Retina (tissue), 1 donor: ENCODE measurements around the gene CPLANE1.
"Not testable (repeated sequence)": the region's sequence is repeated elsewhere in the genome, so short reads cannot be mapped to it uniquely, and the experiment has no call there.

Experiments
- DNase-seq: peaks from one replicate; pipeline ENCODE4 v3.0.0-alpha.2; 2016

The CPLANE1 gene

GRCh38 chr5:37248970-37249814 lies at the start of gene CPLANE1:
Gene CPLANE1, minus strand, starts transcription at chr5:37249376. Its CDS starts 1,678 bp downstream, at chr5:37247698.
- peak; percentile 95 for DNase-seq

GRCh38 chr5:37296313-37296712 lies 47.1 kb upstream of the CPLANE1 start:
- not testable (repeated sequence) for DNase-seq

DNA sequence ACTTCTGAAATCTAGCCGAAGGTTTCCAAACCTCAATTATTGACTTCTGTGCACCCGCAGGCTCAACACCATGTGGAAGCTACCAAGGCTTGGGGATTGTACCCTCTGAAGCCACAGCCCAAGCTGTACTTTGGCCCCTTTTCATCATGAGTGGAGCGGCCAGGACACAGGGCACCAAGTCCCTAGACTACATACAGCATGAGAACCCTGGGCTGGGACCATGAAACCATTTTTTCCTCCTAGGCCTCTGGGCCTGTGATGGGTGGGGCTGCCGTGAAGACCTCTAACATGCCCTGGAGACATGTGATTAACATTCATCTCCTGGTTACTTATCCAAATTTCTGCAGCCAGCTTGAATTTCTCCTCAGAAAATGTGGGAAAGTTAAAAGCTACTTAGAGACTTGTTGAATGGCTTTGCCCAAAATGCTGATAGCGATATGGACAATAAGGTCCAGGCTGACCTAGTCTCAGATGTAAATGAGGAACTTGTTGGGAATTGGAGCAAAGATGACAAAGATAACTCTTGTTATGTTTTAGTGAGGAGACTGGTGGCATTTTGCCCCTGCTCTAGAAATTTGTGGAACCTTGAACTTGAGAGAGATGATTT lies 34.1 kb upstream of the CPLANE1 start:
- no peak for DNase-seq

DNA sequence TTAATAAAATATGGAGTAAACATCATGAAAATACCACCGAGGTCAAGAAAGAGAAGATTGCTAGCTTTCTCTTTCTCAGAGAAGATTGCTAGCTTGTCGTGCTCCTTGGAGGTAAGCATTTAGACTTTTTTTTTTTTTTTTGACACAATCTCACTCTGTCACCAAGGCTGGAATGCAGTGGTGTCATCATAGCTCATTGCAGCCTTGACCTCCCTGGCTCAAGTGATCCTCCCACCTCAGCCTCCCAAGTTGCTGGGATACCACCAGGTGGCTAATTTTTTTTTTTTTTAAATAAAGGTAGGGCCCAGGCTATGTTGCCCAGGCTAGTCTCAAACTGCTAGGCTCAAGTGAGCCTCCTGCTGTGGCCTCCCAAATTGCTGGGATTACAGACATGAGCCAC lies 26.3 kb upstream of the CPLANE1 start:
- no peak for DNase-seq

GRCh38 chr5:37272511-37272910 lies 23.3 kb upstream of the CPLANE1 start:
- no peak for DNase-seq

DNA sequence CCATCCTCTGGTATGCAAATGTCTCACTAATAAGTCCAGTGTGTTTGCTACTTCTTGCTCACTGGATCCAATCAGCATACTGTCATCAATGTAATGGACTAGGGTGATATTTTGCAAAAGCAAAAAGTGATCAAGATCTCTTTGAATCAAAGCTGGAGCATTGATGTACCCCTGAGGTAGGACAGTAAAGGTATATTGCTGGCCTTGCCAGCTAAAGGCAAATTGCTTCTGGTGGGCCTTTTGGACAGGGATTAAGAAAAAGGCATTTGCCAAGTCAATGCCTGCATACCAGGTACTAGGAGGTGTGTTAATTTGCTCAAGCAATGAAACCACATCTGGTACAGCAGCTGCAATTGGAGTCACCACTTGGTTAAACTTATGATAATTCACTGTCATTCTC lies 18.9 kb upstream of the CPLANE1 start:
- not testable (repeated sequence) for DNase-seq

DNA sequence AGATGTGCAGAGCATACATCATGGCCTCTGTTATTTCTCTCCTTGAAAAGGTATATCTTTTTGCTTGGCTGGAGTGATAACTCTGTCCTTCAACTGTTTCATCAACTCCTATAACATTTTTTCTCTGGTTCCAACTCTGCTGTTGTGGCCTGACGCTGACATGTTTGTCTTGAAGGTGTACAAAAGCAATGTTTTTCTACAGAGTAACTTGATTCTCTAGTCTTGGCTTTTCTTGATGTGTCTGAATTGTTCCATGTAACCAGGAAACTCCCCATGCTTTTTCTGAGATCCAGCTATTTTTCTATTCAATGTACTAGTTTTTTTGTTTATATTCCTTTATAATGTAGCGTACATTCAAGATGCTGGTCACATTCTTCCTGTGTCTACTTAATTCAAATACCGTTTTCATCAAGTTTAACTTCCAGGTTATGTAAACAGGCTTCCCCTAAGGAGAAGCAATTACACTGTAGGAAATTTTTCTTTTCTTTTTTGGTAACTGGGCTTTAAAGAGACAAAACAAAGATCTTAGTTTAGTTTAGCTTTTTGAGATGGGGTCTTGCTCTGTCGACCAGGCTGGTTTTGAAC lies 6.7 kb upstream of the CPLANE1 start:
- DNase-seq, result no peak

DNA sequence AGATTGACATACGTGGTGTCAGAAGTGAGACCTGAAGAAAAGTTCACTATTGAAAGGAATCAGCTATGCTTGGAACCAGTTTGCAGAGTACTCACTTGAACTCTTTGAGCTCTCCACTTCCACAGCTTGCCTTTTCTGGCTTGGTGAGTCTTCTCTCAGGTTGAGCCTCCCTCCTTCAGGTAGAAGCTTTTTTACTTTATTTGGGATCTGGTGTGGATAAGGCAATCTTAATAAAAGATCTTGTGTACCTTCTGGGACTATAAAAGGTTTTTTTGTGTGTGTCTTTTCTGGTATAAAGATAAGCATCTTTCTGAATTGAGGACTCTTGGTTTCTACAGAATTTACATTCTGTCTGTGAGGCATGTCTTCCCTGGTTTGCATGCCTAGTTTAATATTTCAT lies 5.4 kb upstream of the CPLANE1 start:
- DNase-seq, result no peak

GRCh38 chr5:37251665-37252064 lies 2.5 kb upstream of the CPLANE1 start:
- no peak for DNase-seq

GRCh38 chr5:37249815-37250164 lies 614 bp upstream of the CPLANE1 start:
- no peak for DNase-seq

DNA sequence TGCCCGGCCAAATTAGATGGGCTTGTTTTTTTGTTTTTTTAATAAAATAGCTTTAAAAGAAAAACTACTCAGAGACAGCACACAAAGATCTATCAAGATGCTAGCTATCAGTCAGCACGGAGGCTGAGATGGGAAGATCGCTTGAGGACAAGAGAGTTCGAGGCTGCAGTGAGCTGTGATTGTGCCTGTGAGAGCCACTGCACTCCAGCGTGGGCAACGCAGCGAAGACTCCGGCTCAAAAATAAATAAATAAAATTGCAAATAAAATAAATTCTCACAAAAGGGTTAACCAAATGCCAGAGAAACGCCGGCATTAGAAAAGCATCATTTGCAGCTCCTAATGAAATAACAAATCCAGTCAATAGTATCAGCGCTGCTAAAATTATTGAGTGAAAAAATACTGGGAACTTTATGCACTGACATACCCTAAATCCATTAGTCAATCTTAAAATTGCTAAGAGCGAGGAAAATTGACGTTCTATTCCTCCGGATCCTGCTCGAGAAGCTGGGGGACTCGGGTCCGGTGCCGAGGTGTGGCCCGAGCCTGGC lies 681 bp downstream of the CPLANE1 start:
- DNase-seq, result no peak

DNA sequence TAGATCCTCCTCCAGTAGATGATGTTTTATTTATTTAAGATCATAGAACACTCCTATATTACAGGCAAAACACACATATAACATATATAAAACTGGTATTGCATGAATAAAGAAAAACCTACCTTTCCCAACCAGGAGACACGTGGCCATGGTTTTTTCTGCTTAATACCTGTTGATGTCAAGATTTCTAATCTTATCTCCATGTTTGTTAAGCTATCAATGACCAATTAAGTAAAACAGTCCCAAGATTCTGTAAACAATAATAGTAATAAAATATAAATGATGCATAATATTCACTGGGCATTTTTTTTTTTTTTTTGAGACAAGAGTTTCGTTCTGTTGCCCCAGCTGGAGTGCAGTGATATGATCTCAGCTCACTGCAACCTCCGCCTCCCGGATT lies 1.7 kb downstream of the CPLANE1 start:
- no peak for DNase-seq

DNA sequence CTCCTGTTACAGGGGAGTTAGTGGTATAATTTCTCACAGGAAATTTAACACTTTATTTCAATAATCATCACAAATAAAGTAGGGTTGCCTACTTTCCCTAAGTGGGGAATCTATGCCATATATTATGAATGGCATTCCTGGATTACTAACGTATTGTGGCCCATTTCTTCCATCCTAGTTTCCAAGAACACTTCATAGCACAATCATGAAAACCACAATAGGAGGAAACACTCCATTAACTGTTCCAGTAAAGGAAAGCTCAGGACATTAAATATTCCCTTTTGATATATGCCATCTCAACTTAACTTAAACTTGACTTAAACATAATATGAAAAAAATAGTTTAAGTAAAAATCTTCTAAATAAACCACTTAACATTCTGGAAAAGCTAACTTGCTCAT lies 2.1 kb downstream of the CPLANE1 start:
- DNase-seq, result no peak

- no peak for DNase-seq
Measured at GRCh38 chr5:37234288-37234687, 14.9 kb downstream of the CPLANE1 start.

- DNase-seq, result no peak
Measured at GRCh38 chr5:37226377-37226776, 22.8 kb downstream of the CPLANE1 start.

DNA sequence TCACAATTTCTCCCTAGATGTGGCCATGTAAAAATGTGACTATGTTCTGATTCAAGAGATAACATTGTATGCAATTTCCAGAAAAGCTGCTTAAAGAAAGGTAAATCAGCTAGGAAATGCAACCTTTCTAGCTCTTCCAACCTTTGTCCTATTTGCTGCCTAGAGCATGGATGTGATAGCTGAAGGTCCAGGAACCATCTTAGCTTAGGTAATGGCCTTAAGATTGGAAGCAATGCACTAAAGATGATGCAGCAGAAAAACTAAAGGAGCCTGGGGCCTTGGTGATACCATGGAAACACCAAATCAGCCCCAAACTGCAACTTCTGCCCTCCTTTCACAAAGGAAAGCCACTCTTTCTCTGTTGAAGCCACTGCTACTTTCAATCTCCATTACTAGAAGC lies 27.0 kb downstream of the CPLANE1 start:
- DNase-seq, result no peak

DNA sequence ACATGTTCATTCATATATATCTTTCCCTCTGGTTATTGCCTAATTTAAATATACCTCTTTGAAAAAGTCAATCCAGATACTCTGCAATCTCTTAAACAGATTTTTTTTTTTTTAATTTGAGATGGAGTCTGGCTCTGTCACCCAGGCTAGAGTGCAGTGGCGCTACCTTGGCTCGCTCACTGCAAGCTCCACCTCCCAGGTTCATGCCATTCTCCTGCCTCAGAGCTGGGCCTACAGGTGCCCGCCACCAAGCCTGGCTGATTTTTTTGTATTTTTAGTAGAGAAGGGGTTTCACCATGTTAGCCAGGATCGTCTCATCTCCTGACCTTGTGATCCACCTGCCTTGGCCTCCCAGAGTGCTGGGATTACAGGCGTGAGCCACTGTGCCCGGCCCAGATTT lies 28.8 kb downstream of the CPLANE1 start:
- DNase-seq, result not testable (repeated sequence)

GRCh38 chr5:37219384-37219783 lies 29.8 kb downstream of the CPLANE1 start:
- not testable (repeated sequence) for DNase-seq

- no peak for DNase-seq
Measured at GRCh38 chr5:37217976-37218375, 31.2 kb downstream of the CPLANE1 start.

DNA sequence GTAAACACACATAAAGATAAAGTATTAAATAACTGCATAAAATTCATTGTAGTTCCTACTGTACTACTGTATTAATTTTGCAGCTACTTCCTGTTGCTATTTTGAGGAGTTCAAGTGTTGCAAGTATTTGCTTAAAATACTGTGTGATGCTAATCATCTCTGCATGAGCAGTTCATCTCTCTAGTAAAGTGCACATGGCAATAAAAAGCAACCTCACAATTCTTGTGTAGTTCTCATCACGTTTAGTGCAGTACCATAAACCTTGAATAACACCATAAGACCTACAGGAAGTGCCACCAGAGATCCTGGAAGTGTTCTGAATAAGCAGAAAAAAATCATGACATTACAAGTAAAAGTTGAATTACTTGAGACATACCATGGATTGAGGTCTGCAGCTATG lies 34.6 kb downstream of the CPLANE1 start:
- DNase-seq, result no peak

GRCh38 chr5:37212096-37212495 lies 37.1 kb downstream of the CPLANE1 start:
- no peak for DNase-seq

DNA sequence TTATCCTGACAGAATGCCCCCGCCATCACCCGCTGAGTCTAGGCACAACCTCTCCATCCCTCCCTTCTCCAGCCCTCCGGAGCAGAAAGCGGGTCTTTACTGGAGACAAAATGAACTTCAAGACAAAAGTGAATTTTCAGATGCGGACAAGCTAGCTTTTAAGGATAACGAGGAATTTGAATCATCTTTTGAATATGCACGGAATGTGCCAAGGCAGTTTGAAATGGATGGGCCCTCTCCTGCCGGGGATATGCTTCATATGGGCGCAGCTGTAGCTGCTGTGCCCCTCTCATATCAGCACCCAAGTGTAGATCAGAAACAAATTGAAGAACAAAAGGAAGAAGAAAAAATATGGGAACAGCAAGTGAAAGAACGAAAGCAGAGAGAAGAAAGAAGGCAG lies 37.5 kb downstream of the CPLANE1 start:
- DNase-seq, result no peak

- DNase-seq, result peak; percentile 21
Measured at GRCh38 chr5:37208883-37209797, 40.0 kb downstream of the CPLANE1 start.
